Loucy (cell line): Measurements from ENCODE around the gene SPATA24.

Source experiments
- H2AFZ ChIP-seq: fragments of 200-600 bp; sonication (generic); 2 replicates; pipeline ENCODE4 v1.6.0; 2016; ENCODE audit warnings: antibody characterized with exemption, mild to moderate bottlenecking, low read length, moderate library complexity
- H3F3A ChIP-seq: fragments of 200-600 bp; 2 replicates; pipeline ENCODE4 v1.6.0; 2016; ENCODE audit warnings: antibody characterized with exemption, low read depth, mild to moderate bottlenecking
- H3K27me3 ChIP-seq: fragments of 200-600 bp; sonication (generic); 2 replicates; pipeline ENCODE4 v1.6.1; 2014; ENCODE audit warnings: low read length, mild to moderate bottlenecking; ENCODE audit not compliant: insufficient read depth, poor library complexity, severe bottlenecking
- H3K36me3 ChIP-seq: fragments of 200-600 bp; sonication (generic); 2 replicates; pipeline ENCODE4 v1.6.1; 2016; ENCODE audit warnings: low read length; ENCODE audit not compliant: insufficient read depth
- H3K4me1 ChIP-seq: fragments of 200-600 bp; sonication (generic); 2 replicates; pipeline ENCODE4 v1.5.1; 2014; ENCODE audit warnings: low read length, mild to moderate bottlenecking; ENCODE audit not compliant: insufficient read depth, poor library complexity, severe bottlenecking
- H3K4me2 ChIP-seq: fragments of 200-600 bp; sonication (generic); 2 replicates; pipeline ENCODE4 v1.6.0; 2014; ENCODE audit warnings: antibody characterized with exemption, low read length, low read depth, mild to moderate bottlenecking; ENCODE audit not compliant: poor library complexity, severe bottlenecking
- H3K4me3 ChIP-seq: fragments of 200-600 bp; sonication (generic); 2 replicates; pipeline ENCODE4 v1.5.1; 2014; ENCODE audit warnings: low read length, mild to moderate bottlenecking, mixed read lengths; ENCODE audit not compliant: poor library complexity, severe bottlenecking
- H3K79me2 ChIP-seq: fragments of 200-600 bp; sonication (generic); 2 replicates; pipeline ENCODE4 v1.6.1; 2014; ENCODE audit warnings: low read length; ENCODE audit not compliant: insufficient read depth
- H3K9ac ChIP-seq: fragments of 200-600 bp; sonication (generic); 2 replicates; pipeline ENCODE4 v1.6.0; 2014; ENCODE audit warnings: mild to moderate bottlenecking, low read depth, low read length, moderate library complexity; ENCODE audit not compliant: poor library complexity, severe bottlenecking
- H3K9me2 ChIP-seq: fragments of 200-600 bp; sonication (generic); replicated peaks from 2 replicates; pipeline ENCODE4 v1.6.1; 2016; ENCODE audit warnings: low read depth, low read length, mixed read lengths
- H3K9me3 ChIP-seq: fragments of 200-600 bp; sonication (generic); 2 replicates; pipeline ENCODE4 v1.6.1; 2014; ENCODE audit warnings: mild to moderate bottlenecking, antibody characterized with exemption, low read length, low read depth; ENCODE audit not compliant: insufficient read depth
- H4K20me1 ChIP-seq: fragments of 200-600 bp; sonication (generic); 2 replicates; pipeline ENCODE4 v1.6.0; 2014; ENCODE audit warnings: antibody characterized with exemption, low read length, mild to moderate bottlenecking; ENCODE audit not compliant: insufficient read depth, poor library complexity, severe bottlenecking
- EZH2phosphoT487 ChIP-seq: fragments of 200-600 bp; IDR thresholded peaks from 2 replicates; pipeline ENCODE4 v1.6.1; 2018; ENCODE audit warnings: antibody characterized with exemption, mild to moderate bottlenecking, moderate library complexity, borderline replicate concordance
- TF ChIP-seq, protein P1 (sequence below): fragments of 200-600 bp; sonication (generic); conservative IDR thresholded peaks from 2 replicates; pipeline ENCODE4 v1.5.1; 2014; ENCODE audit warnings: mild to moderate bottlenecking, antibody characterized with exemption, low read length

Gene SPATA24

GRCh38 chr5:139425497-139425896, 21.6 kb upstream of the SPATA24 start:
- Histone ChIP-seq H3K36me3 (no peaks in the 10 kb centered on the region; the same call in 1 of the 2 replicates), H4K20me1 (no peaks in the 10 kb centered on the region), H3K9me2 (no peaks in the 10 kb centered on the region), H3K27me3 (no peaks in the 10 kb centered on the region), H3K4me3 (peak overlapping the region; percentile 22), H3K9ac (peak overlapping the region; percentile 17), H3K4me1 (peaks cover 25% of the 10 kb centered on the region), H3F3A (no peaks in the 10 kb centered on the region), H3K79me2 (no peaks in the 10 kb centered on the region), H2AFZ (no peak overlapping the region), H3K4me2 (peak overlapping the region; percentile 55), H3K9me3 (no peaks in the 10 kb centered on the region)
- TF ChIP-seq EZH2phosphoT487 = no peak
- TF ChIP-seq, protein P1, sequence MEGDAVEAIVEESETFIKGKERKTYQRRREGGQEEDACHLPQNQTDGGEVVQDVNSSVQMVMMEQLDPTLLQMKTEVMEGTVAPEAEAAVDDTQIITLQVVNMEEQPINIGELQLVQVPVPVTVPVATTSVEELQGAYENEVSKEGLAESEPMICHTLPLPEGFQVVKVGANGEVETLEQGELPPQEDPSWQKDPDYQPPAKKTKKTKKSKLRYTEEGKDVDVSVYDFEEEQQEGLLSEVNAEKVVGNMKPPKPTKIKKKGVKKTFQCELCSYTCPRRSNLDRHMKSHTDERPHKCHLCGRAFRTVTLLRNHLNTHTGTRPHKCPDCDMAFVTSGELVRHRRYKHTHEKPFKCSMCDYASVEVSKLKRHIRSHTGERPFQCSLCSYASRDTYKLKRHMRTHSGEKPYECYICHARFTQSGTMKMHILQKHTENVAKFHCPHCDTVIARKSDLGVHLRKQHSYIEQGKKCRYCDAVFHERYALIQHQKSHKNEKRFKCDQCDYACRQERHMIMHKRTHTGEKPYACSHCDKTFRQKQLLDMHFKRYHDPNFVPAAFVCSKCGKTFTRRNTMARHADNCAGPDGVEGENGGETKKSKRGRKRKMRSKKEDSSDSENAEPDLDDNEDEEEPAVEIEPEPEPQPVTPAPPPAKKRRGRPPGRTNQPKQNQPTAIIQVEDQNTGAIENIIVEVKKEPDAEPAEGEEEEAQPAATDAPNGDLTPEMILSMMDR = no peak

DNA sequence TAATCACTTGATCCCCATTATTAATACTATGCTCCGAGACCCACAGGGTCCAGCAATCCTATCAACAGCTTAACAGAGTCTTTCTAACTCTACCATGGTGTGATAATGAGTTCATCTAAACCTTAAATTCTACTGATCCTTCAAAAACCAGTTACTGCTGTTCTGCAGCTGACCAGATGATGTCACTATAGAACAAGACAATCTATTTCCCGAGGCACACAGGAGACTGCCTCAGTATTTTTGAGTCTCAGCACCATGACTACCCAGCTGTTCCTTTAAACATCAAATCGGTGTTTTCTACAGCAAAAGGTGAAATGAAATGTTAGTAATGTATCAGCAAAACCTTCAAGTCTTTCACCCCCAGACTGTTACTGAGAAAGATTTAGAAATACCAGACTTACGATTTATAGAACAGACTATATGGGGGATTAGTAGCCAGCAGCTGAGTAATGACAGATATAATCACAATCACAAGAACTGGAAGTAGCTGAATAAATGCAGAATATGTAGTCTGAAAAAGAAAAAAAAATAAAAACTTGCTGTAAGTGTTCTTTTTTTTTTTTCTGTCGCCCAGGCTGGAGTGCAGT, 18.5 kb upstream of the SPATA24 start:
- TF ChIP-seq, protein P1 = peak; percentile 99
- no peak for TF ChIP-seq EZH2phosphoT487
- Histone ChIP-seq H3K9ac (no peak overlapping the region), H2AFZ (no peak overlapping the region)

GRCh38 chr5:139419226-139420192, 15.6 kb upstream of the SPATA24 start:
- Histone ChIP-seq H3K27me3 (no peaks in the 10 kb centered on the region), H3F3A (no peaks in the 10 kb centered on the region), H2AFZ (no peak overlapping the region), H3K4me3 (no peak overlapping the region), H3K4me1 (peaks cover 33% of the 10 kb centered on the region), H3K4me2 (no peak overlapping the region), H3K36me3 (peaks cover 16% of the 10 kb centered on the region; the same call in 1 of the 2 replicates), H3K9me3 (no peaks in the 10 kb centered on the region), H3K9ac (no peak overlapping the region), H3K9me2 (no peaks in the 10 kb centered on the region), H4K20me1 (no peaks in the 10 kb centered on the region), H3K79me2 (no peaks in the 10 kb centered on the region)
- TF ChIP-seq, protein P1 = no peak
- no peak for TF ChIP-seq EZH2phosphoT487

More for the DNA sequence above, 18.5 kb upstream of the SPATA24 start:
- Histone ChIP-seq H3K9me2 (no peaks in the 10 kb centered on the region), H3K4me2 (no peak overlapping the region), H3K36me3 (peaks cover 16% of the 10 kb centered on the region; the same call in 1 of the 2 replicates), H3K4me3 (no peak overlapping the region), H3K27me3 (no peaks in the 10 kb centered on the region), H3K9me3 (no peaks in the 10 kb centered on the region), H3F3A (no peaks in the 10 kb centered on the region), H3K4me1 (peaks cover 24% of the 10 kb centered on the region), H3K79me2 (no peaks in the 10 kb centered on the region), H4K20me1 (no peaks in the 10 kb centered on the region)
